TTC549 (cell line): Measurements from ENCODE around the gene VAT1.
"Not testable (repeated sequence)": the region's sequence is repeated elsewhere in the genome, so short reads cannot be mapped to it uniquely, and the experiment has no call there.

Experiments used
- FAIRE-seq: peaks from 2 replicates; lab custom pipeline; 2012; peaks lifted over from hg19 to GRCh38; lab: Jason Lieb, UNC

VAT1 gene

GRCh38 chr17:43021741-43022512 lies at the start of gene VAT1:
TSS of gene VAT1 (minus strand) at chr17:43022385. CDS start at chr17:43022322, 63 bp downstream.
- no peak for FAIRE-seq

GRCh38 chr17:43070872-43071271 lies 48.7 kb upstream of the VAT1 start:
- no peak for FAIRE-seq

GRCh38 chr17:43070257-43070656 lies 48.1 kb upstream of the VAT1 start:
- FAIRE-seq, result no peak

DNA sequence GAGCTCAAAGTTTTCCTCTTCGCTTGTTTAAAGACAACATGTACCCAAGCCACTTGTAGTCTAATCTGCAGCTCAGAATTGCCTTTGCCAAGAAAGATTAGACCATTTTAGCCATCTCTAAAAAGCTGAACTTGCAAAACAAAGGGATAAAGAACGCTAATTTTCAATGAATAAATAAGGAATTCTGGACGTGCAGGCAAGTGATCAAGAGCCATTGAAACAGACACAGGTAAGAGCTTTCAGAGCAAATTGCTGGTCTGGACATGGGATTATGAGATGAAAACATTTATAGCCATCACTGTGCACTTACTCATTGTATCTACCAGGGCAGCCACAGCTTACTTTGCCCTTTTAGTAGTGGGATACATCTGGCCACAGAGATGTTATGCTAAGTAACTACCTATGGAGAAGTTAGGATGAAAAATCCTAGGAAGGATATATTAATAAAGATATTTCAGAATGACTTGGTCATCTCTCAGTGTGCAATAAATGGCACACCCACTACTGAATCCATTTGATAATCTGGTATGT lies 47.2 kb upstream of the VAT1 start:
- no peak for FAIRE-seq

- no peak for FAIRE-seq
Measured at GRCh38 chr17:43068570-43069367, 46.6 kb upstream of the VAT1 start.

DNA sequence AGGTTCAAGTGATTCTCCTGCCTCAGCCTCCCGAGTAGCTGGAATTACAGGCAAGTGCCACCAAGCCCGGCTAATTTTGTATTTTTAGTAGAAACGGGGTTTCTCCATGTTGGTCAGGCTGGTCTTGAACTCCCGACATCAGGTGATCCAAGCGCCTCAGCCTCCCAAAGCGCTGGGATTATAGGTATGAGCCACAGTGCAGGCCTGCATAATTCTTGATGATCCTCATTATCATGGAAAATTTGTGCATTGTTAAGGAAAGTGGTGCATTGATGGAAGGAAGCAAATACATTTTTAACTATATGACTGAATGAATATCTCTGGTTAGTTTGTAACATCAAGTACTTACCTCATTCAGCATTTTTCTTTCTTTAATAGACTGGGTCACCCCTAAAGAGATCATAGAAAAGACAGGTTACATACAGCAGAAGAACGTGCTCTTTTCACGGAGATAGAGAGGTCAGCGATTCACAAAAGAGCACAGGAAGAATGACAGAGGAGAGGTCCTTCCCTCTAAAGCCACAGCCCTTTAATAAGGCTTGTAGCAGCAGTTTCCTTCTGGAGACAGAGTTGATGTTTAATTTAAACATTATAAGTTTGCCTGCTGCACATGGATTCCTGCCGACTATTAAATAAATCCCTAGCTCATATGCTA lies 40.9 kb upstream of the VAT1 start:
- no peak for FAIRE-seq

- FAIRE-seq, result no peak
Measured at GRCh38 chr17:43056051-43056450, 33.9 kb upstream of the VAT1 start.

DNA sequence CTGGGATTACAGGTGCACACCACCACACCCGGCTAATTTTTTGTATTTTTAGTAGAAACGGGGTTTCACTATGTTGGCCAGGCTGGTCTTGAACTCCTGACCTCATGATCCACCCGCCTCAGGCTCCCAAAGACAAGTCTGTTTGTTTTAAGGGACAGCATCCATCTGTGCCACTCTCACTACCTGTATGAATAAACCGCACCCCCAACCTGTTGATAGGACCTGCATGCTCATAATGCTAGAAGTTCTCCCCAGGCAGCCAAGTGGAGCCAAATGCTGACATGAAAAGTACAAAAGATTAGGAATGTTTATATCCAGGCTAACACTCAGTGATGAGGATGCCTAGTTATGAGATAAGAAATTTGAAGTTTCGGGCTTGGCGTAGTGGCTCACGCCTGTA lies 30.8 kb upstream of the VAT1 start:
- not testable (repeated sequence) for FAIRE-seq

GRCh38 chr17:43051969-43052368 lies 29.8 kb upstream of the VAT1 start:
- no peak for FAIRE-seq

DNA sequence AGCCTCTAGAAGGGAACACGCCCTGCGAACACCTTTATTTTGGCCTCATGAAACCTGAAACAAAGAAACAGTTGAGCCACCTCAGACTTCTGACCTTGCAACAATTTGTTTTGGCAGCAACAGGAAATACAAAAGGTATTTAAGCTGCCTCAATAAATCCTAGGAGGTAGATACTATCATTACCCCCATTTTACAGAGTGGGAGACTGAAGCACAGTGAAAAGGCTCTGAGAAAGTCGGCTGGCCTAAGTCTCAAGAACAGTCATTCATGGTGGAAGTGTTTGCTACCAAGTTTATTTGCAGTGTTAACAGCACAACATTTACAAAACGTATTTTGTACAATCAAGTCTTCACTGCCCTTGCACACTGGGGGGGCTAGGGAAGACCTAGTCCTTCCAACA lies 21.8 kb upstream of the VAT1 start:
- FAIRE-seq, result no peak

DNA sequence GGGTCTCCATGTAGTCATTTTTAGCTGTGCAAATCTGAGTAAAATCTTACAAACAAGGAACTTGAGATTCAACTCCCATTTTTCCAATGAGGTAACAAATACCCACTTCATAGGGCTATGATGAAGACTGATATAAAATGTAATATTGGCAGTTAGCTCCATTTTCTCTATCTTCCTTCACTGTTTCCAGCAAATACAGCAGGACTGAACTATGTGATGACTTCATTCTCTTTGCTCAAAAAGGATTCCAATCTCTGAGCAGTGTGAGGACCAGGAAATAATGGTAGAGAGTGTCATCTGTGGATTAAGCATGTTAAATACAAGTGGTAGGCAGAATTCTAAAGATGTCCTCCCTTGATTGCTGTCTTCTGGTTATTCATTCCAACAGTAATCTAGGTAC lies 21.1 kb upstream of the VAT1 start:
- FAIRE-seq, result no peak

DNA sequence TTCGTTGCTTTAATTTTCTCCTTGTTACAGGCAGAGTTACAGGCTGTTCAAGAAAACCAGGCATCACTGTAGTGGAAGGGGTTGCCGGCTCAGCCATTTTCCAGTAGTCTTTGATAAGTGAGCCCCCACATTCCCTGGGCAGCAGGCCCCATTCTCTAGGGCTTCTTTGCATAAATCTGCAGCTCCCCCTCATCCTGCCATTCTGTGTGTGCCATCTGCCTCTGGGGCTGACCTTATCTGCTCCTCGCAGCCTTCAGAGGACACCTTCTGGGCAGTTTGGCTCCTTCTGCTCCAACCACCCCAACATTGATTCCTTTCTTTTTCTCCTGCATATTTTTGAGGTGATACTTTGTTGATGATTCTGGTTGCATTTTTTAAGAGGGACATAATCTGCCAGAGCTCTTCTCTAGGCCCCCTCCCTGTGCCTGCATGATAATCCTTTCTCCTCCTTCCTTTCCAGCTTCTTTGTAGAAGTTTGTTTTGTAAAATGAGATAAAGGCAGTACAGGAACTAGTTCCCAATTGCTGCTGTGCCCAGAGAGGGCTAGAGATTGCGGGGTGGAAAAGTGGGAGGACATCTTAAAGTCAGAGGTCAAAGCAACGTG lies 19.9 kb upstream of the VAT1 start:
- FAIRE-seq, result no peak

- no peak for FAIRE-seq
Measured at GRCh38 chr17:43040655-43041054, 18.5 kb upstream of the VAT1 start.

DNA sequence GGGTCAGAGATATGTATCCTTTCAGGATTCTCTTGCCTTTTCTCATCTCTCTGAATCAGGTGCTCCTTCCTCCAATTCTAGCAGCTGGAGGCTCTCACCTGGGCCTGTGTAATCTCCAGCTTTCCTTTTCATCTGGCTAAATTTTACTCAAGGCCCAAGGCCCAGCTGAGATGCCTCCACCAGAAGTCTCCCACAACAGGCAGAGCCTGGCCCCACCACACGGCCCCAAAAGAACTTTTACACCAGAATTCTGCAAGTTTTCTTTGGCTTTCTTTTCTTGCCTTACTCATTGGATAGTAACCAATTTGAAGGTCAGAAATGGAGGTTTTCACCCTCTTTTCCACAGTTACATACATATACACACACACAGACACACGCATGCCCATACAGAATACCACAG lies 17.5 kb upstream of the VAT1 start:
- no peak for FAIRE-seq

- no peak for FAIRE-seq
Measured at GRCh38 chr17:43034894-43035293, 12.7 kb upstream of the VAT1 start.

- no peak for FAIRE-seq
Measured at GRCh38 chr17:43033948-43034881, 12.0 kb upstream of the VAT1 start.

GRCh38 chr17:43031666-43032065 lies 9.5 kb upstream of the VAT1 start:
- no peak for FAIRE-seq

DNA sequence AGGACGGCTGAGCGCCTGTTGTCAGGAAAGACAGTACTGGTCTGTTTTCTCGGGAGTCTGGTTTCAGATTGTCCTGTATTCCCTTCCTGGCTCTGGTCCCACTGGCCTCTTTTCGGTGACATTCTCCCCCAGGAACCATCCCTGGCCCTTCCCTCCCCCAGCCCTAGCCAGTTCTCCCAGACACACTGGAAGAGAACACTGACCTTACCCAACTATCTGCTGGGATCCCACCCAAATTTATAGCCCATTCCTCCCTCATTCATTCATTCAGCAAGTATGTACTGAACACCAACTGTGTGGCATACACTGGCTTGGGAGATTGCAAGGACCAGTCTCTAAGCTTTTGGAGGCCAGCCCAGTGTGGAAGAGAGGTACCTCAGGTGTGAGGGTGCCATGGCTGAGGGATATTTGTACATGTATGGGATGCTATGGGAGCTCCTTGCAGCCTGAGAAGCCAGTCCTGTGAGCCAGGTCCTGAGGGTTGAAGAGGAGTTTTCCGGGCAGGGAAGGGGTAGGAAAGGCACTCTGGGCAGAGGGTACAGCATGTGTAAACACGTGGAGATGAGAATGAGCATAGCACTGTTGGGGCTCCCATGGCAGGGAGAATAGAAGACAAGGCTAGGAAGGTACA lies 8.1 kb upstream of the VAT1 start:
- FAIRE-seq, result no peak

DNA sequence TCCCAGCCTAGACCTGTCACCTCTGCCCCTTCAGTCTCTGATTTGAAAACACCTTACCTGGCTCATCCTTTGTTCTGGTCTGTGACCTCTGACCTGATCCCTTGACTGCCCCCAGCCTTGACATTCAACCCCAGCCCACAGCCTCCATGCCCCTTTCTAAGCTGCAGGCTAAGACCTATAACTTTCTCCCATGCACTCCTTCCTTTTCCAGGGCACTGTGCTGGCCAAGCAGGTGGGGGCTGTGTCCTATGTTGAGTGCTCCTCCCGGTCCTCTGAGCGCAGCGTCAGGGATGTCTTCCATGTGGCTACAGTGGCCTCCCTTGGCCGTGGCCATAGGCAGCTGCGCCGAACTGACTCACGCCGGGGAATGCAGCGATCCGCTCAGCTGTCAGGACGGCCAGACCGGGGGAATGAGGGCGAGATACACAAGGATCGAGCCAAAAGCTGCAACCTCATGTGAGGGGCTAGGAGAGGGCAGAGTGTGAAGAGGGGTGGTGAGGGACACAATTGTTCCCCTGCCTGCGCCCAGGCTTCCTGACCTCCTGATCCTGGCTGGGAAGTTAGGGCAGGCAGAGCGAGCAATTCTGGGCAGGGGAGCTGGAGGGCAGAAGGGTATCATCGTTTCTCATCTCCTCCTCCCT lies 6.2 kb upstream of the VAT1 start:
- FAIRE-seq, result no peak
